IPS-15b (cell line): ENCODE data around the gene STK11.

Experiments
- H3K27me3 ChIP-seq: one replicate; pipeline ENCODE4 v1.6.1; 2013; ENCODE audit warnings: low read length; ENCODE audit not compliant: control insufficient read depth, insufficient read depth
- H3K36me3 ChIP-seq: one replicate; pipeline ENCODE4 v1.6.1; 2013; ENCODE audit warnings: low read length; ENCODE audit not compliant: control insufficient read depth, insufficient read depth
- H3K4me1 ChIP-seq: one replicate; pipeline ENCODE4 v1.6.1; 2013; ENCODE audit warnings: mild to moderate bottlenecking, low read length; ENCODE audit not compliant: control insufficient read depth, insufficient read depth
- H3K4me3 ChIP-seq: one replicate; pipeline ENCODE4 v1.5.1; 2013; ENCODE audit warnings: low read depth, low read length
- H3K9ac ChIP-seq: one replicate; pipeline ENCODE4 v1.6.1; 2013; ENCODE audit warnings: low read depth, mild to moderate bottlenecking, low read length
- H3K9me3 ChIP-seq: one replicate; pipeline ENCODE4 v1.6.1; 2013; ENCODE audit warnings: mild to moderate bottlenecking, low read length; ENCODE audit not compliant: control insufficient read depth, insufficient read depth

Gene STK11

DNA sequence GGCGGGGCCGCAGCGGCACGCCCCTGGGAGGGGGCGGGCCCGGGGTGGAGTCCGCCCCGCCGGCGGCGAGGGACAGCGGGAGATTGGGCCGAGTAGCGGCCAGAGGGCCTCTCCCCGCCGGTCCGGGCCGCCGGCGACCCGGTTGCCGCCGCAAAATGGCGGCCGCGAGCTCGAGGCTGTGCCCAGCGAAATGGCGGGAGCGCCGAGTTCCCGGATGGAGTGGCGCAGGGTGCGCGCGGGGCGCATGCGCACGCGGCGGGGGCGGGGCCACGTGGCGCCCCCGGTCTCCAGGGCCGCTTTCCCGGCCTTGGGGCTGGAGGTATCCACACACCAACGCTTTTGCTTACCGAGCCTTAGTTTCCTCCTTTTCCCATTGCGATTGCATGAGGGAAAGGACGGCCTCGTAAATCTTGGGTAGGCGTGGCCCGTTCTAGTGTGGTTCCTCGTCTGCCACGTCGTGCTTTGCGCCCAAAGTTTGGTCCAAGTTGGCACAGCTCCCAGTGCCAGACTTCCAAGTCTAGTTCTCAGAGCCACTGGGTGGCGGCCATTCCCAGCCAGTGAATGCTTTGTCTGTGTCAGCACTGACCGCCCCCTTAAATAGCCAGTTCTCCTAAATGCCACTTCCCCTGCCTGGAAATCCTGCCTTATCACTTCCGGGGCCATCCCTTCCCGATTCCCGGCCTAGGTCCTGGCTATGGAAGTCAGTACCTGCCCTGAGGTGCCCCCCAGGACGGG lies 64.1 kb downstream of the STK11 start:
- Histone ChIP-seq H3K9me3 (no peaks in the 10 kb centered on the region), H3K36me3 (peaks cover 43% of the 10 kb centered on the region), H3K4me3 (peak overlapping the region; percentile 94), H3K27me3 (no peaks in the 10 kb centered on the region), H3K9ac (peak overlapping the region; percentile 99), H3K4me1 (peaks cover 15% of the 10 kb centered on the region)

DNA sequence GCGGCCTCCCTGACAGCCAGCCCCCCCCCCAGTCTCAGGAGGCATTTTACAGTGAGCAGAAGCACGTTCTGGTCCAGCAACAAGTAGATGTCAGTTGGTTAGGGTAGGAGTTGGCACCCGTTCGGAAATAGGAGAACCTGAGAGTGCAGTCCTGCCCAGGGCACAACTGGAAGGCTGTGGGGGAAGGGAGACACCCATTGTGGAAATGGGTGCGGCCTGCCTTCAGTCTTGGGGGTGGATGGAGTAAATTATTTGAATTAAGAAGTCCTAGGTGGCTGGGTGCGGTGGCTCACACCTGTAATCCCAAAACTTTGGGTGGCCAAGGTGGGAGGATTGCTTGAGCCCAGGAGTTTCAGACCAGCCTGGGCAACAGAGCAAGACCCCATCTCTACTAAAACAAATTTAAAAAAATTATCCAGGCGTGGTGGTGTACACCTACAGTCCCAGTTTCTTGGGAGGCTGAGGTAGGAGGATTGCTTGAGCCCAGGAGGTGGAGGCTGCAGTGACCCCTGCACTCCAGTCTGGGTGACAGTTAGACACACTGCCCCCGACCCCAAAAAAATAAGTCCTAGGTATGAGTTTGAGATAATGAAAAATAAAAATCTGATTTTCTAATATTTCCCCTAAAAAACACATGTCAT lies 64.8 kb downstream of the STK11 start:
- Histone ChIP-seq H3K4me1 (peaks cover 9% of the 10 kb centered on the region), H3K36me3 (peaks cover 43% of the 10 kb centered on the region), H3K9me3 (no peaks in the 10 kb centered on the region), H3K4me3 (peak overlapping the region; percentile 94), H3K9ac (peak overlapping the region; percentile 99), H3K27me3 (no peaks in the 10 kb centered on the region)

DNA sequence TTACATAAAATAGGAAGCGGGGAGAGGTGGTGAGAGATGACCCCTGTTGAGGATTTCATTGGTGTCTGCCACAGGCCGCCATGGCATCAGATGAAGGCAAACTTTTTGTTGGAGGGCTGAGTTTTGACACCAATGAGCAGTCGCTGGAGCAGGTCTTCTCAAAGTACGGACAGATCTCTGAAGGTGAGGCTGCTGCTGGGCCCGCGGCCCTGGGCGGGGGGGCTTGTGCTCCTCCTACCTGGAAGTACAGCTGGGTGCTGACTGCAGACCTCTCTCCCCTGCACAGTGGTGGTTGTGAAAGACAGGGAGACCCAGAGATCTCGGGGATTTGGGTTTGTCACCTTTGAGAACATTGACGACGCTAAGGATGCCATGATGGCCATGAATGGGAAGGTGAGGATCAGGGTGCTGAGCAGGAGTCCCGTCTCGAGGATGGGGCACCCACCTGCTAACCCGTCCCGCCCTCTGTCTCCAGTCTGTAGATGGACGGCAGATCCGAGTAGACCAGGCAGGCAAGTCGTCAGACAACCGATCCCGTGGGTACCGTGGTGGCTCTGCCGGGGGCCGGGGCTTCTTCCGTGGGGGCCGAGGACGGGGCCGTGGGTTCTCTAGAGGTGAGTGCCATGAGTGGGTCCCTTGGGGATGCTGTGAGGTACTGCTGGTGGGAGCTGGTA lies 65.4 kb downstream of the STK11 start:
- no peaks in the 10 kb centered on the region for H3K27me3 ChIP-seq
- peaks cover 9% of the 10 kb centered on the region for H3K4me1 ChIP-seq
- H3K9me3 ChIP-seq: no peaks in the 10 kb centered on the region
- H3K36me3 ChIP-seq: peaks cover 45% of the 10 kb centered on the region
- H3K4me3 ChIP-seq: no peak overlapping the region
- H3K9ac ChIP-seq: peak overlapping the region; percentile 73

DNA sequence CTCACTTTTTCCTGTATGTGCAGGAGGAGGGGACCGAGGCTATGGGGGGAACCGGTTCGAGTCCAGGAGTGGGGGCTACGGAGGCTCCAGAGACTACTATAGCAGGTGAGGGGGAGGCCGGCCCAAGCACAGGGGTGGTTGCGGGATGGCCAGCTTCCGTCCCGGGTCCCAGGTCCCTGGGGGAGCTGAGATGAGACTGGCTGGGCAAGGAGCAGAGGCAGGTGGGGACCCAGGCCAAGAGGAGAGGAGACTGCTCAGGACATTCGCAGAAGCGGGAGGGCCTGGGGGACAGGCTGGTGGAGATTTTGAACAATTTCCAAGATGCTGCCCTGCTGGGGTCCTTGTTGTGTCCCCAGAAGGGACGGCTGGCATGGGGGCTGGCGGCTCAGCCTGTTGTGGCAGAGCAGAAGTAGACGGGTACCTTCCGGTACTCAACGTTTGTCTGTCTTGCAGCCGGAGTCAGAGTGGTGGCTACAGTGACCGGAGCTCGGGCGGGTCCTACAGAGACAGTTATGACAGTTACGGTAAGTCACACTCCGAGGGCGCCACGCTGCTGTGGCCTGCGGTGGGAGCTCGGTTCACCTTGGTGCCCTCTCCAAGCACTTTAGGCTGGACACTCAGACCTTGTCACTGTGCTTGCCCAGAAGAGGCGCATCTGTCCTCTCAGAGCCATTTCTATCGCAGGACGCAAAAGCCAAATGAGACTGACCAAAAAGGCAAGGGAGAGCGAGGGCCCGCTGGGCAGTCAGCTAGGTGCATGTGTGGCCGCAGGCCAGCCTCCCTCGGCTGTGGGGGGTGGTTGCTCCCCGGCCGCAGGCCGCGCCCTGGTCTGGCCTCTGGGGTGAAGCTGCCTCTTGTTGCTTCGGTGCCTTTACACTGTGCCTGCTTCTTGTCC lies 66.2 kb downstream of the STK11 start:
- Histone ChIP-seq H3K9me3 (no peaks in the 10 kb centered on the region), H3K4me1 (peaks cover 9% of the 10 kb centered on the region), H3K4me3 (no peak overlapping the region), H3K9ac (no peak overlapping the region), H3K27me3 (no peaks in the 10 kb centered on the region), H3K36me3 (peaks cover 45% of the 10 kb centered on the region)

DNA sequence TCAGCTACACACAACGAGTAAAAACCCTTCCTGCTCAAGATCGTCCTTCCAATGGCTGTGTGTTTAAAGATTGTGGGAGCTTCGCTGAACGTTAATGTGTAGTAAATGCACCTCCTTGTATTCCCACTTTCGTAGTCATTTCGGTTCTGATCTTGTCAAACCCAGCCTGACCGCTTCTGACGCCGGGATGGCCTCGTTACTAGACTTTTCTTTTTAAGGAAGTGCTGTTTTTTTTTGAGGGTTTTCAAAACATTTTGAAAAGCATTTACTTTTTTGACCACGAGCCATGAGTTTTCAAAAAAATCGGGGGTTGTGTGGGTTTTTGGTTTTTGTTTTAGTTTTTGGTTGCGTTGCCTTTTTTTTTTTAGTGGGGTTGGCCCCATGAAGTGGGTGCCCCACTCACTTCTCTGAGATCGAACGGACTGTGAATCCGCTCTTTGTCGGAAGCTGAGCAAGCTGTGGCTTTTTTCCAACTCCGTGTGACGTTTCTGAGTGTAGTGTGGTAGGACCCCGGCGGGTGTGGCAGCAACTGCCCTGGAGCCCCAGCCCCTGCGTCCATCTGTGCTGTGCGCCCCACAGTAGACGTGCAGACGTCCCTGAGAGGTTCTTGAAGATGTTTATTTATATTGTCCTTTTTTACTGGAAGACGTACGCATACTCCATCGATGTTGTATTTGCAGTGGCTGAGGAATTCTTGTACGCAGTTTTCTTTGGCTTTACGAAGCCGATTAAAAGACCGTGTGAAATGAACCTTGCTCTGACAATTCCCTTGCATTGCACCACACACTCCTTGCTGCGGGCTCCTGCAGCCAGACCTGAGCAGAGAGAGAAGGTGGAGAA lies 67.1 kb downstream of the STK11 start:
- H3K9me3 ChIP-seq: no peaks in the 10 kb centered on the region
- peaks cover 9% of the 10 kb centered on the region for H3K4me1 ChIP-seq
- peak overlapping the region; percentile 9 for H3K9ac ChIP-seq
- no peaks in the 10 kb centered on the region for H3K27me3 ChIP-seq
- peaks cover 45% of the 10 kb centered on the region for H3K36me3 ChIP-seq
- H3K4me3 ChIP-seq: no peak overlapping the region

DNA sequence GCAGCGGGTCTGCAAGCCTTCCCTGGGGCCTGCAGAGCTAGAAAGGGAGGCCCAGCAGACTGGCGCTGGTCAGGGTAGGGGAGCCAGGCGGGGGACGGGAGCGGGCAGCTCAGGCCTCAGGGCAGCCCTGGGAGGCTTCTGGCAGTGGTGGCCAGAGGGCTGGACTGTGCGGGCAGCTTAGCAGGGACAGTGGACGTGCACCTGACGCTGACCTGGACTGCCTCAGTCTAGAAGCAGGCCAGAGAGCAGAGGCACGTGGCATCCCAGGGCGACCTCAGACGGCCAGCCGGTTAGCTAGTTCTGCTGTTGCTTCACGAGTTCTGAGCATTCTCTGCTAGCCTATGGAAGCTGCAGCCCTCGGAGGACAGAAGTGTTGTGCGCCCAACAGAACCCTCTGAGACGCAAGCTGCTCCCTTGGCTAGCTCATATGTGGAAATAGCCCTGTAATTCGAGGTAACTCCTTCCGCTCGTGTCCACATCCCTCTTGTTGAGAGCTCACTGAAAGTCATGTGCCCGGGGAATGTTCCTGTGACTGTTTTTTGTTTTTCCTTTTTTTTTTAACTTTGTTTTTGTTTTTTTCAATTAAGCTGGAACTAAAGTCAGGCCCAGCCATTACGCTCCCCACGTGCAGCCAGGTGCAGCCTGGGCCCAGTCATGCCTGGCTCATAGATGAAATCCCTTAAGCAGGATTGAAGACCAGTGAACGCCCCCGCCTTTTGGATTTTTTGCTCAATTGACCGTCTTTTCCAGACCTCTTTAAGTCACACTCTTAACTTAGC lies 67.9 kb downstream of the STK11 start:
- Histone ChIP-seq H3K4me1 (peaks cover 8% of the 10 kb centered on the region), H3K36me3 (peaks cover 45% of the 10 kb centered on the region), H3K9ac (peak overlapping the region; percentile 4), H3K4me3 (no peak overlapping the region), H3K9me3 (no peaks in the 10 kb centered on the region), H3K27me3 (no peaks in the 10 kb centered on the region)

DNA sequence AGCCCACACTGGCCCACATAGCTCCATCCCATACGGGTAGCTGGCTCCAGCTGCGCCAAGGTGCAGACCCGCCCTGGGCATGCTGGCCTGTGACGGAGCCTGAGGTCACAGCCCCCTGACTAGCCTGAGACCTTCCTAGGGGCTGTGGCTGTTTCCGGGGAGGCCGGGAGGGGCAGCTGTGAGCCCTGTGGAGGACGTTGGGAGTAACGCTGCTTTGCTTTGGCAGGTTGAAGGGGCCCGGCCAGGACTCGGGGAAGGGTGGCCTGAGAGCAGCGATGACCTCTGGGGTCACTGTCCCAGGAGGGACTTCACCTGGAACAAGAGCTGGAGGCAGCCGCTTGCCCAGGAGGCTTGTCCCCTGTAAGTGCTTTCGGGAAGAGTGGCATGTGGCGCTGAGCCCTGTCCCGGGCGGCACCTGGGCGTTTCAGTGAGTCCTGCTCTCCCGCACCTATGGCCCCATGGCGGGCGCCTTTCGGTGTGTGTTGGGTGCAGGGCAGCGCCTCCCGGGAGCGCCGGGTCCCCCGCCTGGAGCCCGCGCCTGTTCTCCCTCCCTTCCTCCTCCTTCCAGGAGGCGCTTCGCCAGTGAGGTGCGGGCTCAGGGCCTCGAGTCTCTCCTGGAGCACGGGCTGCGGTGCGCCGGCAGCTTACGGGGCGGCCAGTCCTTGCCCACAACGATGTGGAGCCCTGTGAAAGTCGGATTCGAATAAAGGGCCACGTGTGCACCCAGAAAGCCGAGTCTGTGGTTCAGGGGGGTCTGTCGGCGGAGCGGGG lies 68.7 kb downstream of the STK11 start:
- H3K4me1 ChIP-seq: peaks cover 5% of the 10 kb centered on the region
- peak overlapping the region; percentile 88 for H3K9ac ChIP-seq
- H3K4me3 ChIP-seq: peak overlapping the region; percentile 55
- H3K9me3 ChIP-seq: no peaks in the 10 kb centered on the region
- H3K36me3 ChIP-seq: peaks cover 50% of the 10 kb centered on the region
- H3K27me3 ChIP-seq: no peaks in the 10 kb centered on the region

DNA sequence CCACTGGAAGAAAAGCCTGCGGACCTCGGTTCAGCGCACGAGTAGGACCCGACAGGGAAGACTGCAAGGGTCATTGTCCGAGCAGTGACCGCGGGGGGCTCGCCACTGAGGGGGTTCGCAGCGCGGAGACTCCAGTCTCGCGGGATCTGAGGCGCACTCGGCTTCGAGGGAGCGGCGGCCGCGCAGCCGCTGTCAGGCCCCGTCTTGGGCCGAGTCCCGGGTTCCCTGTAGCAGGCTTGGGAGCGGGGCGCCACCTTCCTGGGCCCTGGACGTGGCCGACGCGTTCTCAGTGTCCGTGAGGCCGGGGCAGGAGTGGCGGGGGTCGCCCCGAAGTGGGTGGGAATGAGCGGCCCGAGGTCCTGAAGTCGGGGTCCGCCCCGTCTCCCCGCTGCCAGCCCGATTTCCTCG lies 69.3 kb downstream of the STK11 start:
- Histone ChIP-seq H3K4me3 (peak overlapping the region; percentile 55), H3K9ac (peak overlapping the region; percentile 88), H3K27me3 (no peaks in the 10 kb centered on the region), H3K36me3 (peaks cover 53% of the 10 kb centered on the region), H3K9me3 (no peaks in the 10 kb centered on the region), H3K4me1 (peaks cover 5% of the 10 kb centered on the region)

DNA sequence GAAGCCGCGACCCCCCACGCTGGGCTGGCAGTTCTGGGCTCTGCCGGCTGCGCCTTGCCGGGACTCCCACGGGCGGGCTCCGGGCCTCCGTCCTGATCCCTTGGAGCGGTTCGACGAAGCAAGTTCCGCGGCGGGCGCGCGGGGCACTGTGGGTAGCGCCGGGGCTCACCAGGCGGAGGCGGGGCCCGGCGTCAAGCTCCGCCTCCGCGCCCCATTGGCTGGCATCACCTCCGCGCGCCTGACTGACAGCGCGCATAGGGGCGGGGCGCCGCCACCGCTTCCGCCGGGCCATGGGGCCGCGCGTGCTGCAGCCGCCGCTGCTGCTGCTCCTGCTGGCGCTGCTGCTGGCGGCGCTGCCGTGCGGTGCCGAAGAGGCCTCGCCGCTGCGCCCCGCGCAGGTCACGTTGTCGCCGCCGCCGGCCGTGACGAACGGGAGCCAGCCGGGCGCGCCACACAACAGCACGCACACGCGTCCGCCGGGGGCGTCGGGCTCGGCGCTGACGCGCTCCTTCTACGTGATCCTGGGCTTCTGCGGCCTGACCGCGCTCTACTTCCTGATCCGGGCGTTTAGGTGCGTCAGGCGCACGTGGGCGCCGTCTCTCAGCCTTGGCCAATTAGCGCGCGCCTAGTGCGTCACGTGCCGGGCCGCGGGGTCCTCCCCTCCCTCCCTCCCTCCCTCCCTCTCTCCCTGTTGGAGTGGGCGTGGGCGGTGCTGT lies 69.8 kb downstream of the STK11 start, which contains the start of gene FAM174C:
Gene FAM174C (plus strand): TSS at position 271 of the 716 bp plus-strand sequence. CDS start 20 bp downstream, at position 291.
- H3K4me1 ChIP-seq: peaks cover 8% of the 10 kb centered on the region
- H3K4me3 ChIP-seq: peak within 1 kb of the TSS; percentile 81
- peak within 1 kb of the TSS; percentile 88 for H3K9ac ChIP-seq
- peaks cover 53% of the 10 kb centered on the region for H3K36me3 ChIP-seq
- H3K9me3 ChIP-seq: no peaks in the 10 kb centered on the region
- H3K27me3 ChIP-seq: no peaks in the 10 kb centered on the region
